GM12878 (cell line): ENCODE results near the gene CCDC97. TPM values are rescaled to one million over a fixed set of nuclear protein-coding genes. Genes with fewer than 3 reads are reported as not detected.

ENCODE experiments used
- CBFB ChIP-seq: IDR thresholded peaks from 2 replicates; pipeline ENCODE4 v1.6.1; 2016; ENCODE audit warnings: antibody characterized with exemption, low read depth
- EP300 ChIP-seq, 2 experiments: fragments of 150-350 bp in 1 of 2; IDR thresholded peaks; 2 replicates each; pipeline ENCODE4 v1.6.1; 2011 to 2012; ENCODE audit warnings: low read depth in 2 of 2, low read length in 2 of 2, borderline replicate concordance in 1 of 2, improper control_type of control experiment in 1 of 2, inconsistent platforms in 1 of 2; ENCODE audit not compliant: control insufficient read depth in 1 of 2
- HDGF ChIP-seq: fragments of 450-650 bp; IDR thresholded peaks from 2 replicates; pipeline ENCODE4 v1.6.1; 2016; ENCODE audit warnings: antibody characterized with exemption
- MEF2B ChIP-seq: fragments of 450-650 bp; IDR thresholded peaks from 2 replicates; pipeline ENCODE4 v1.6.1; 2018; ENCODE audit warnings: mild to moderate bottlenecking, moderate library complexity; ENCODE audit not compliant: partially characterized antibody, poor library complexity, severe bottlenecking
- MTA2 ChIP-seq: fragments of 450-650 bp; IDR thresholded peaks from 2 replicates; pipeline ENCODE4 v1.6.1; 2016; ENCODE audit warnings: low read depth, mild to moderate bottlenecking, moderate library complexity
- MTA3 ChIP-seq: IDR thresholded peaks from 2 replicates; pipeline ENCODE4 v1.6.1; 2012; ENCODE audit warnings: low read length, inconsistent platforms, borderline replicate concordance
- MYC ChIP-seq: IDR thresholded peaks from 2 replicates; pipeline ENCODE4 v1.6.1; 2011; ENCODE audit warnings: mild to moderate bottlenecking, low read length, moderate library complexity, inconsistent platforms; ENCODE audit not compliant: insufficient read depth, insufficient replicate concordance, insufficient read length, severe bottlenecking
- NKRF ChIP-seq: fragments of 450-650 bp; conservative IDR thresholded peaks from 2 replicates; pipeline ENCODE4 v1.6.1; 2017; ENCODE audit warnings: mild to moderate bottlenecking, moderate library complexity
- NR2F1 ChIP-seq: fragments of 450-650 bp; conservative IDR thresholded peaks from 2 replicates; pipeline ENCODE4 v1.6.1; 2017; ENCODE audit warnings: mild to moderate bottlenecking
- NRF1 ChIP-seq: conservative IDR thresholded peaks from 2 replicates; pipeline ENCODE4 v1.6.1; 2011; ENCODE audit warnings: mild to moderate bottlenecking, low read depth, low read length, improper control_type of control experiment
- POLR2AphosphoS2 ChIP-seq: IDR thresholded peaks from 2 replicates; pipeline ENCODE4 v1.6.1; 2011; ENCODE audit warnings: low read depth, mild to moderate bottlenecking, low read length, improper control_type of control experiment, moderate library complexity
- RB1 ChIP-seq: fragments of 450-650 bp; formaldehyde crosslinking; IDR thresholded peaks from 2 replicates; pipeline ENCODE4 v1.6.1; 2017; ENCODE audit warnings: mild to moderate bottlenecking, borderline replicate concordance
- RFX5 ChIP-seq: IDR thresholded peaks from 2 replicates; pipeline ENCODE4 v1.6.1; 2011; ENCODE audit warnings: low read depth, low read length, improper control_type of control experiment
- SMAD5 ChIP-seq: IDR thresholded peaks from 2 replicates; pipeline ENCODE4 v1.6.1; 2016; ENCODE audit warnings: antibody characterized with exemption, low read depth
- STAT3 ChIP-seq: IDR thresholded peaks from 2 replicates; pipeline ENCODE4 v1.6.1; 2011; ENCODE audit warnings: low read depth, low read length, improper control_type of control experiment
- SUPT20H ChIP-seq: IDR thresholded peaks from 2 replicates; pipeline ENCODE4 v1.6.1; 2011; ENCODE audit warnings: low read depth, mild to moderate bottlenecking, low read length, moderate library complexity, borderline replicate concordance; ENCODE audit not compliant: control insufficient read depth
- YBX1 ChIP-seq: fragments of 450-650 bp; IDR thresholded peaks from 2 replicates; pipeline ENCODE4 v1.6.1; 2016; ENCODE audit warnings: antibody characterized with exemption
- ZBED1 ChIP-seq: IDR thresholded peaks from 2 replicates; pipeline ENCODE4 v1.6.1; 2016; ENCODE audit warnings: borderline replicate concordance
- polyA plus RNA-seq, 11 experiments: library from polyadenylated mRNA; depleted of rRNA in 4 of 11; unstranded in 6 of 11; stranded (reverse) in 5 of 11; fragments of >200 nt; fragmentation: Nextera tagmentation in 4 of 11; fragmentation: Illumina TruSeq in 1 of 11; extraction: Ambion mirVana in 4 of 11; extraction: Trizol in 1 of 11; gene quantifications; 1 replicate in 1 of 11; 2 replicates in 10 of 11; pipeline versions ENCODE4 v1.2.1 to v1.2.3, GENCODE V29; 2011 to 2016; ENCODE audit warnings: inconsistent platforms in 2 of 11, missing spikeins in 2 of 11, low read depth in 1 of 11
- total RNA-seq, 4 experiments: library from RNA; depleted of rRNA in 3 of 4; stranded (reverse); fragments of >200 nt in 3 of 4; fragmentation: Illumina TruSeq in 1 of 4; extraction: Trizol in 1 of 4; gene quantifications; 2 replicates each; pipeline versions ENCODE4 v1.2.1 to v1.2.3, GENCODE V29; 2013 to 2021
- TF ChIP-seq, protein P1 (sequence below): fragments of 150-350 bp; IDR thresholded peaks from 2 replicates; pipeline ENCODE4 v1.6.1; 2014; ENCODE audit warnings: mild to moderate bottlenecking, low read depth, low read length

Gene CCDC97
- total and polyA plus RNA-seq, 10 of the 15 experiments (the other 5 are each of a cell fraction or from before 2014, with no cell fraction given) = 1.8 to 34.1 (median 18.8) TPM

- TF ChIP-seq NKRF (peak; percentile 86), EP300 (IDR thresholded peaks at IDR 0.05; ENCODE audit: borderline replicate concordance in 1 of 2, control insufficient read depth in 1 of 2, low read depth in 2 of 2, low read length in 2 of 2) (peak; percentile 84 to 96), RFX5 (no peak), RB1 (no peak), SMAD5 (0 out of 2 replicates have a peak, but pooled peaks have one; percentile 27), CBFB (peak; percentile 95), POLR2AphosphoS2 (peak; percentile 64; the same call in 1 of the 2 replicates), MEF2B (peak; percentile 52), MTA2 (peak; percentile 84; the same call in 1 of the 2 replicates), HDGF (no peak), ZBED1 (0 out of 2 replicates have a peak, but pooled peaks have one; percentile 30), SUPT20H (no peak), NRF1 (no peak), MTA3 (0 out of 2 replicates have a peak, but pooled peaks have one; percentile 53), YBX1 (no peak), NR2F1 (peak; percentile 37), MYC (no peak), STAT3 (no peak)
- TF ChIP-seq, protein P1, sequence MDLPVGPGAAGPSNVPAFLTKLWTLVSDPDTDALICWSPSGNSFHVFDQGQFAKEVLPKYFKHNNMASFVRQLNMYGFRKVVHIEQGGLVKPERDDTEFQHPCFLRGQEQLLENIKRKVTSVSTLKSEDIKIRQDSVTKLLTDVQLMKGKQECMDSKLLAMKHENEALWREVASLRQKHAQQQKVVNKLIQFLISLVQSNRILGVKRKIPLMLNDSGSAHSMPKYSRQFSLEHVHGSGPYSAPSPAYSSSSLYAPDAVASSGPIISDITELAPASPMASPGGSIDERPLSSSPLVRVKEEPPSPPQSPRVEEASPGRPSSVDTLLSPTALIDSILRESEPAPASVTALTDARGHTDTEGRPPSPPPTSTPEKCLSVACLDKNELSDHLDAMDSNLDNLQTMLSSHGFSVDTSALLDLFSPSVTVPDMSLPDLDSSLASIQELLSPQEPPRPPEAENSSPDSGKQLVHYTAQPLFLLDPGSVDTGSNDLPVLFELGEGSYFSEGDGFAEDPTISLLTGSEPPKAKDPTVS = no peak
- TF ChIP-seq, all 136 proteins: peak for 66
These were observed 46.7 kb upstream of the CCDC97 start (continued) for GRCh38 chr19:41263042-41263849.
